CD14-positive monocyte (primary cell): ENCODE measurements around the gene ZNF136. TPM values are rescaled to one million over a fixed set of nuclear protein-coding genes. Genes with fewer than 3 reads are reported as not detected.
A peak's percentile ranks its signal among the peaks of the same experiment; 100 is the strongest.

Experiments
- DNase-seq, 3 donors: peaks; one replicate each; pipeline ENCODE4 v3.0.0-alpha.2; 2011 to 2022
- H2AFZ ChIP-seq: 2 replicates; pipeline ENCODE4 v1.6.0; 2012; ENCODE audit warnings: mild to moderate bottlenecking, low read depth, low read length, inconsistent platforms; ENCODE audit not compliant: insufficient read depth, poor library complexity, severe bottlenecking
- H3K27ac ChIP-seq, 2 donors: 1 replicate in 1 of 2; 2 replicates in 1 of 2; pipeline ENCODE4 v1.5.1; 2012 to 2013; ENCODE audit warnings: low read length in 2 of 2, control low read depth in 1 of 2, inconsistent platforms in 1 of 2, low read depth in 1 of 2, mild to moderate bottlenecking in 1 of 2
- H3K27me3 ChIP-seq, 2 donors: one replicate each; pipeline versions ENCODE4 v1.6.0 to v1.6.1; 2011 to 2013; ENCODE audit warnings: low read length in 2 of 2; ENCODE audit not compliant: control insufficient read depth in 2 of 2, insufficient read depth in 2 of 2
- H3K36me3 ChIP-seq, 2 donors: replicated peaks in 1 of 2; 1 replicate in 1 of 2; 2 replicates in 1 of 2; pipeline versions ENCODE4 v1.5.1 to v1.6.1; 2012 to 2013; ENCODE audit warnings: low read length in 2 of 2, control low read depth in 1 of 2, inconsistent platforms in 1 of 2, mild to moderate bottlenecking in 1 of 2; ENCODE audit not compliant: insufficient read depth in 2 of 2, control insufficient read depth in 1 of 2
- H3K4me1 ChIP-seq, 2 donors: 1 replicate in 1 of 2; 2 replicates in 1 of 2; pipeline versions ENCODE4 v1.5.1 to v1.6.1; 2012 to 2013; ENCODE audit warnings: low read length in 2 of 2, control low read depth in 1 of 2, inconsistent platforms in 1 of 2, mild to moderate bottlenecking in 1 of 2, moderate library complexity in 1 of 2; ENCODE audit not compliant: insufficient read depth in 2 of 2, control insufficient read depth in 1 of 2
- H3K4me2 ChIP-seq: replicated peaks from 2 replicates; pipeline ENCODE3; 2012; ENCODE audit warnings: low read length, moderate library complexity, mild to moderate bottlenecking; ENCODE audit not compliant: poor library complexity, severe bottlenecking; ENCODE audit errors: extremely low read depth
- H3K4me3 ChIP-seq, 3 experiments: fragments of 200-600 bp in 1 of 3; sonication (generic) in 1 of 3; replicated peaks in 1 of 3; 1 replicate in 2 of 3; 2 replicates in 1 of 3; pipeline ENCODE4 v1.5.1; 2011 to 2013; ENCODE audit warnings: low read length in 3 of 3, mild to moderate bottlenecking in 3 of 3, control low read depth in 2 of 3, low read depth in 2 of 3, inconsistent platforms in 1 of 3, moderate library complexity in 1 of 3
- H3K79me2 ChIP-seq: 2 replicates; pipeline ENCODE4 v1.6.0; 2012; ENCODE audit warnings: mild to moderate bottlenecking, control low read depth, inconsistent platforms, low read length, moderate library complexity; ENCODE audit not compliant: insufficient read depth
- H3K9ac ChIP-seq: 2 replicates; pipeline ENCODE4 v1.6.0; 2017; ENCODE audit warnings: low read length, mild to moderate bottlenecking; ENCODE audit not compliant: insufficient read depth, poor library complexity, severe bottlenecking
- H3K9me3 ChIP-seq, 2 donors: replicated peaks in 1 of 2; 1 replicate in 1 of 2; 2 replicates in 1 of 2; pipeline versions ENCODE4 v1.5.1 to v1.6.1; 2012 to 2013; ENCODE audit warnings: low read length in 2 of 2, control low read depth in 1 of 2; ENCODE audit not compliant: control insufficient read depth in 1 of 2, insufficient read depth in 1 of 2
- H4K20me1 ChIP-seq: 2 replicates; pipeline ENCODE4 v1.6.0; 2012; ENCODE audit warnings: mild to moderate bottlenecking, low read length, control low read depth, moderate library complexity; ENCODE audit not compliant: insufficient read depth
- H3K27ac Mint-ChIP-seq, 7 donors: one replicate each; pipeline ENCODE4 v1.8.0; 2020; ENCODE audit warnings: mild to moderate bottlenecking in 7 of 7, mixed read lengths in 7 of 7, moderate library complexity in 6 of 7, inconsistent platforms in 2 of 7
- H3K27me3 Mint-ChIP-seq, 3 donors: one replicate each; pipeline ENCODE4 v1.8.0; 2021 to 2022; ENCODE audit warnings: low read depth in 3 of 3, mild to moderate bottlenecking in 3 of 3, mixed read lengths in 3 of 3, moderate library complexity in 3 of 3, inconsistent platforms in 1 of 3
- H3K36me3 Mint-ChIP-seq, 2 donors: one replicate each; pipeline ENCODE4 v1.8.0; 2020; ENCODE audit warnings: mixed read lengths in 2 of 2, inconsistent platforms in 1 of 2, mild to moderate bottlenecking in 1 of 2
- H3K4me1 Mint-ChIP-seq: one replicate; pipeline ENCODE4 v1.8.0; 2020; ENCODE audit warnings: mild to moderate bottlenecking, mixed read lengths
- H3K4me3 Mint-ChIP-seq, 2 donors: one replicate each; pipeline ENCODE4 v1.8.0; 2020; ENCODE audit warnings: mild to moderate bottlenecking in 2 of 2, mixed read lengths in 2 of 2, moderate library complexity in 1 of 2
- H3K9me3 Mint-ChIP-seq, 7 donors: one replicate each; pipeline ENCODE4 v1.8.0; 2020 to 2022; ENCODE audit warnings: mixed read lengths in 7 of 7, mild to moderate bottlenecking in 6 of 7, moderate library complexity in 6 of 7, inconsistent platforms in 2 of 7
- CTCF ChIP-seq: fragments of 200-600 bp; IDR thresholded peaks from one replicate; pipeline ENCODE4 v1.8.0; 2022; ENCODE audit warnings: antibody characterized with exemption, mild to moderate bottlenecking
- WGBS: methylation state at CpG from one replicate; pipeline ENCODE4 v1.1.5; 2013; ENCODE audit warnings: missing lambda C conversion rate; ENCODE audit not compliant: insufficient coverage; 5-methylcytosine and 5-hydroxymethylcytosine counted together
- intact Hi-C, 2 donors: fragments of 100-400 bp; cut with micrococcal nuclease; formaldehyde crosslinking; loops; one replicate each; pipeline versions ENCODE4 v1.15.0 to v1.15.1; 2023
- polyA plus RNA-seq, 3 donors: library from polyadenylated mRNA; depleted of rRNA in 1 of 3; unstranded in 2 of 3; stranded (reverse) in 1 of 3; fragments of 300-500 nt in 2 of 3; fragments of >200 nt in 1 of 3; fragmentation: Illumina TruSeq in 2 of 3; gene quantifications; 1 replicate in 2 of 3; 2 replicates in 1 of 3; pipeline ENCODE4 v1.2.3, GENCODE V29; 2012 to 2021

ZNF136 gene
- polyA plus RNA-seq, 3 donors: 3.4 to 6.4 (median 5.8) TPM

- Histone ChIP-seq H2AFZ (no peak overlapping the region), H3K79me2 (no peaks in the 10 kb centered on the region), H3K9ac (no peak overlapping the region), H3K4me3 (peak overlapping the region in 1 of 3 experiments; percentile 61), H3K4me1 (peaks cover 0 to 11% of the 10 kb centered on the region in 2 donors), H4K20me1 (no peaks in the 10 kb centered on the region), H3K4me2 (peak overlapping the region; percentile 49), H3K27ac (no peak overlapping the region), H3K36me3 (peaks cover 2 to 19% of the 10 kb centered on the region in 2 donors), H3K9me3 (peaks cover 77 to 83% of the 10 kb centered on the region in 2 donors), H3K27me3 (peaks cover 0 to 19% of the 10 kb centered on the region in 2 donors)
- DNase-seq: no peak
- H3K9me3 Mint-ChIP-seq: peaks cover 60 to 88% (median 83%) of the 10 kb centered on the region in 7 donors
- under 1% methylated on average over 42 of the region's 62 CpGs for WGBS
- intact Hi-C loops: no loop called here
- TF ChIP-seq CTCF: no peak
- peak overlapping the region; percentile 64 to 84 for H3K4me3 Mint-ChIP-seq
- H3K27me3 Mint-ChIP-seq: peaks cover 16 to 31% (median 29%) of the 10 kb centered on the region in 3 donors
- peaks cover 17% of the 10 kb centered on the region for H3K4me1 Mint-ChIP-seq
- peaks cover 23 to 36% of the 10 kb centered on the region in 2 donors for H3K36me3 Mint-ChIP-seq
- peak overlapping the region in 1 of 7 donors; percentile 59 for H3K27ac Mint-ChIP-seq
Observed at GRCh38 chr19:12194827-12195731, 32.2 kb downstream of the ZNF136 start.

- Histone ChIP-seq H2AFZ (no peak overlapping the region), H3K27ac (no peak overlapping the region), H3K36me3 (no peaks in the 10 kb centered on the region), H3K27me3 (peaks cover 0 to 19% of the 10 kb centered on the region in 2 donors), H3K79me2 (no peaks in the 10 kb centered on the region), H3K9ac (no peak overlapping the region), H3K4me2 (no peak overlapping the region), H3K4me3 (no peak overlapping the region), H3K9me3 (peaks cover 52 to 67% of the 10 kb centered on the region in 2 donors), H4K20me1 (no peaks in the 10 kb centered on the region), H3K4me1 (peaks cover 0 to 11% of the 10 kb centered on the region in 2 donors)
- Mint-ChIP-seq H3K4me1 (peaks cover 18% of the 10 kb centered on the region), H3K27ac (no peak overlapping the region), H3K27me3 (peaks cover 16 to 31% (median 31%) of the 10 kb centered on the region in 3 donors), H3K4me3 (no peak overlapping the region), H3K36me3 (peaks cover 12 to 15% of the 10 kb centered on the region in 2 donors), H3K9me3 (peaks cover 41 to 66% (median 56%) of the 10 kb centered on the region in 7 donors)
- no peak for TF ChIP-seq CTCF
- no peak for DNase-seq
- intact Hi-C loops: no loop called here
Observed at GRCh38 chr19:12198136-12198535, 35.2 kb downstream of the ZNF136 start.
